Fibroblast of villous mesenchyme (primary cell): ENCODE results near the gene FAM120B. TPM values are rescaled to one million over a fixed set of nuclear protein-coding genes. Genes with fewer than 3 reads are reported as not detected.

Experiments used
- DNase-seq: peaks from one replicate; pipeline ENCODE4 v3.0.0-alpha.2; 2010; ENCODE audit warnings: low read depth
- H3K4me3 ChIP-seq: 2 replicates; pipeline ENCODE4 v1.5.1; 2011; ENCODE audit warnings: low read depth, mild to moderate bottlenecking, low read length
- total RNA-seq: library from RNA; depleted of rRNA; stranded (reverse); fragments of >200 nt; gene quantifications from 2 replicates; pipeline ENCODE4 v1.2.3, GENCODE V29; 2012
- TF ChIP-seq, protein P1 (sequence below): IDR thresholded peaks from 2 replicates; pipeline ENCODE4 v1.5.1; 2012; ENCODE audit warnings: low read depth, mild to moderate bottlenecking, low read length; ENCODE audit not compliant: insufficient read depth

FAM120B gene
- total RNA-seq, 1 donor: 17.3 TPM

DNA sequence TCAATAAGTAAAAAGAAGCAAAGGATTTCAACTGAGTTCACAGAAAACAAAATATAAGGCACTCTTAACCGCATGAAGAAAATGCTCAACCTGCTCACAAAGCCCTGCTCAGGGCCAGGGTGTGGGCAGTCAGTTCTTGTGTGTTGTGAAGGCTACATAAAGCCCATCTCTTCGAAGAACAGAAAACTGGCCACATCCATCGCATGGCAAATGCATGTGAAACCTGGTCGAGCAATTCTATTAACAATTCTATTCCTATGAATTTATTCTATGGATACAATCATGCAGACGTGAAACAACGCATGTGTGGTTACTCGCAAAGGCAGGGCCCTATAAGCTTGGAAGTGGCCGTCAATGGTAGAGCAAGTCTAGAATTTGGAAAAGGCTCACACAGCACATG, 136.0 kb downstream of the FAM120B start:
- no peak overlapping the region for H3K4me3 ChIP-seq
- no peak for DNase-seq
- TF ChIP-seq, protein P1, sequence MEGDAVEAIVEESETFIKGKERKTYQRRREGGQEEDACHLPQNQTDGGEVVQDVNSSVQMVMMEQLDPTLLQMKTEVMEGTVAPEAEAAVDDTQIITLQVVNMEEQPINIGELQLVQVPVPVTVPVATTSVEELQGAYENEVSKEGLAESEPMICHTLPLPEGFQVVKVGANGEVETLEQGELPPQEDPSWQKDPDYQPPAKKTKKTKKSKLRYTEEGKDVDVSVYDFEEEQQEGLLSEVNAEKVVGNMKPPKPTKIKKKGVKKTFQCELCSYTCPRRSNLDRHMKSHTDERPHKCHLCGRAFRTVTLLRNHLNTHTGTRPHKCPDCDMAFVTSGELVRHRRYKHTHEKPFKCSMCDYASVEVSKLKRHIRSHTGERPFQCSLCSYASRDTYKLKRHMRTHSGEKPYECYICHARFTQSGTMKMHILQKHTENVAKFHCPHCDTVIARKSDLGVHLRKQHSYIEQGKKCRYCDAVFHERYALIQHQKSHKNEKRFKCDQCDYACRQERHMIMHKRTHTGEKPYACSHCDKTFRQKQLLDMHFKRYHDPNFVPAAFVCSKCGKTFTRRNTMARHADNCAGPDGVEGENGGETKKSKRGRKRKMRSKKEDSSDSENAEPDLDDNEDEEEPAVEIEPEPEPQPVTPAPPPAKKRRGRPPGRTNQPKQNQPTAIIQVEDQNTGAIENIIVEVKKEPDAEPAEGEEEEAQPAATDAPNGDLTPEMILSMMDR: no peak

DNA sequence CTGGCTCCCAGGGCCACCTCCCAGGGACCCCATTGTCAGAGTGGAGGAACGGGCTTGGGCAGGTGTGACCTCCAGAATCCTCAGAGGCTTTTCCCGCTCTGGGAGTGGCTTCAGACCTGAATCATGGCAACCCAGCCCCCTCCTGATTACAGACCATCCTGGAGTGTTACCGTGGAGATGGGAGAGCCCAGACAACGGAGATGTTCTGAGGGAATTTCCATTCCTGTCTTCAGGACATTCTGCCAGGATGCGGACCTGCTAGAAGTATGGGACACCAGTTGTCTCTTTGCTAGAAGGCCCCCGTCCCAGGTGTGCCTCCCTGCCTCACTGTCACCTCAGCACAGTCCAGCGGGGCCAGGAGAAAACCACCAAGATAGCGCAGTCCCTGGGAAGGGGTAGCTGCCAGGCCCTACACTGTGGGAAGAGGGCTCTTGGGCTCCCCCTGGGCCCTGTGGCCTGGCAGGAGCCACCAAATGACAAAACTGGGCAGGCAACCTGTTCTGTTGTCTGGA, 136.6 kb downstream of the FAM120B start:
- TF ChIP-seq, protein P1: peak; percentile 21
- DNase-seq: no peak
- no peak overlapping the region for H3K4me3 ChIP-seq

DNA sequence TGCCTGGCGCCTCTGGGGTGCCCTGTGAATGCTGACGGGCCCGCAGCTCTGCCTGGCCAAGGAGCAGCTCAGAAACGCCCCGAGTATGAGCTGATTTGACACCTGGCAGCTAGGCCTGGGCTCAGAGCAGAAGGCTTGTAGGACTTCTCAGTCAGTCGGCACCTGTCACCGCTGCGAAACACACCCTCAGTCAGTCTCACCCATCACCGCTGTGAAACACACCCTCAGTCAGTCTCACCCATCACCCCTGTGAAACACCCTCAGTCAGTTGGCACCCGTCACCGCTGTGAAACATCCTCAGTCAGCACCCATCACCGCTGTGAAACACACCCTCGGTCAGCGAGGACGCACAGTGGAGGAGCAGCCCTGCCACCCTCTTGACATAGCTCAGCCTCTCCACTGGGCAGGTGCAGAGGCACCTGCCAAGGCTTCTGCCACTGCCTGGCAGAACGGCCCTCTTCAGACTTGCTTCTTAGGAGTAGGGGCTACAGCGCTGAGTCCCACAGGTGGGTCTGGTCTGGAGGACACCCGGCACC, 137.6 kb downstream of the FAM120B start:
- DNase-seq: no peak
- TF ChIP-seq, protein P1: no peak
- no peak overlapping the region for H3K4me3 ChIP-seq

DNA sequence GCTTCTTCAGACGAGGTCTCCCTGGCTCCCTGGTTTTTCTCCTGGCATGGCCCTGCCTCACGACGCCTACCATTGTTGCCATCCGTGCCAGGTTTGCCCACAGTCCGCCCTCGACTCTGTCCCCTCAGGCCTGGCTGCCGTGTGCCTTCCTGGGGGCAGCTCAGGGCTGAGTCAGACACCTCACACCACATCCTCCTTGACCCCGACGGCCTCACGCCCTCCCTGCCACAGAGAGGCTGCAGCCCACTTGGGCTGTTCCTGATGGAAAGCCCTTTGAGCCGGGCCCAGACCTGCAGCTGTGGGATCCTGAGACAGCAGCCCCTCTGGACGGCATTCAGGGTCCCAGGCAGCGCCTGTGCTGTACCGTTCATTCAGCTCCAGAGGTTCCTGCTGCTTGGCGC, 138.3 kb downstream of the FAM120B start:
- TF ChIP-seq, protein P1: no peak
- no peak for DNase-seq
- H3K4me3 ChIP-seq: no peak overlapping the region

DNA sequence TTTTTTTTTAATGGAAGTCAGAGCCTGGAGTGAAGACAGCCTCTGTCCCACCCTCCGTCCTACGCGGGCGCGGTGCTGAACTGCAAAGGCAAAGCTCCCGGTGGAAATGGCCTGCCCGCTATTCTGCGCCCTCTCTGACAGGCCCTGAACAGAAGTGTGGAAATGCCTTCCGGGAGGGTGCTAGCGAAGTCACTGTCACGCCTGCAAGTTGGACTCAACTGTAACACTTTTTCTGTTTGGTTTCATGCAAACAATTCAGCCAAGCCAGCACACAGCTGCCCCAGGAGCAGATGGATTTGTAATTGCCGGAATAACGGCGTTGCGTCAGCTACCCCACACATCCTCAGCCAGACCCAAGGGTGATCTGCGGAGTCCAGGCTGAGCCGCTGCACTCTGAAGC, 138.9 kb downstream of the FAM120B start:
- DNase-seq: peak; percentile 51
- TF ChIP-seq, protein P1: no peak
- no peak overlapping the region for H3K4me3 ChIP-seq

DNA sequence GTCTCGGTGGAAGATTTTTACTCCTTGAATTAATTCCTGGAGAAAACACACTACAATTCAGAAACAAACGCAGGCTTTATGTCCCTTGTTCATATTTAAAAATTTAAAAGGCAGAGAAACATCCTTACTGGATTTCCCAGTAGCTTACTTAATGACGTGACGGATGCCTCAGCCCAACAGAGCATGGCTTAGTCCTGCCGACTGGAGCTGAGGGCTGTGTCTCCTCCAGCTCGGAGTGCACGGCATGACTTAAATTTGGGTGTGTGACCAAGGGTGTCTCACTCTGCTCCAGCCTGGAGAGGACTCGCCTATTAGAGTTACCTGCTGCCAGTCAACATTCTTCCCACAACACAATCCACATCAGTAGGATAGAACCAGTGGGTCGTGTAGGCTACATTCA, 139.4 kb downstream of the FAM120B start:
- TF ChIP-seq, protein P1: no peak
- DNase-seq: no peak
- H3K4me3 ChIP-seq: no peak overlapping the region
